Glomerular visceral epithelial cell (primary cell): ENCODE data around the gene WWC2.
"Not testable (repeated sequence)": the region's sequence is repeated elsewhere in the genome, so short reads cannot be mapped to it uniquely, and the experiment has no call there.

ENCODE experiments used
- DNase-seq: peaks from one replicate; pipeline ENCODE4 v3.0.0-alpha.2; 2016; ENCODE audit errors: extremely low spot score

The WWC2 gene

GRCh38 chr4:183142571-183143550, 43.8 kb downstream of the WWC2 start:
- peak; percentile 67 for DNase-seq

GRCh38 chr4:183144787-183145186, 45.7 kb downstream of the WWC2 start:
- DNase-seq: no peak

- DNase-seq: no peak
These were observed 46.7 kb downstream of the WWC2 start for GRCh38 chr4:183145773-183146172.

- DNase-seq: no peak
These were observed 47.4 kb downstream of the WWC2 start for GRCh38 chr4:183146478-183146877.

GRCh38 chr4:183147196-183147595, 48.1 kb downstream of the WWC2 start:
- DNase-seq: no peak

GRCh38 chr4:183147983-183148382, 48.9 kb downstream of the WWC2 start:
- no peak for DNase-seq

GRCh38 chr4:183149616-183150539, 50.8 kb downstream of the WWC2 start:
- no peak for DNase-seq

GRCh38 chr4:183150664-183151063, 51.6 kb downstream of the WWC2 start:
- DNase-seq: not testable (repeated sequence)

GRCh38 chr4:183152232-183152631, 53.2 kb downstream of the WWC2 start:
- not testable (repeated sequence) for DNase-seq

- no peak for DNase-seq
These were observed 54.3 kb downstream of the WWC2 start for GRCh38 chr4:183153190-183153916.

GRCh38 chr4:183154701-183155391, 55.8 kb downstream of the WWC2 start:
- DNase-seq: peak; percentile 71

- no peak for DNase-seq
These were observed 56.6 kb downstream of the WWC2 start for GRCh38 chr4:183155450-183156184.

GRCh38 chr4:183157215-183157614, 58.2 kb downstream of the WWC2 start:
- no peak for DNase-seq

GRCh38 chr4:183158062-183158461, 59.0 kb downstream of the WWC2 start:
- peak; percentile 61 for DNase-seq

GRCh38 chr4:183161630-183162029, 62.6 kb downstream of the WWC2 start:
- DNase-seq: no peak

- DNase-seq: no peak
These were observed 64.1 kb downstream of the WWC2 start for GRCh38 chr4:183163135-183163534.

- no peak for DNase-seq
These were observed 65.9 kb downstream of the WWC2 start for GRCh38 chr4:183164963-183165362.

GRCh38 chr4:183165376-183165775, 66.3 kb downstream of the WWC2 start:
- no peak for DNase-seq

GRCh38 chr4:183170894-183171293, 71.8 kb downstream of the WWC2 start:
- DNase-seq: no peak
